HS-27A (cell line): ENCODE data around the gene ZNF224.
A peak's percentile ranks its signal among the peaks of the same experiment; 100 is the strongest.
"Not testable (repeated sequence)": the region's sequence is repeated elsewhere in the genome, so short reads cannot be mapped to it uniquely, and the experiment has no call there.

ENCODE experiments used
- DNase-seq: peaks from one replicate; pipeline ENCODE4 v3.0.0-alpha.2; 2012; ENCODE audit warnings: low read depth, missing footprints

ZNF224 gene

GRCh38 chr19:44093931-44094765 lies at the start of gene ZNF224:
Gene ZNF224 (plus strand): TSS chr19:44094361. CDS start chr19:44097874, 3,513 bp downstream.
- DNase-seq = peak; percentile 88

- DNase-seq = no peak
These were observed 43.2 kb upstream of the ZNF224 start for GRCh38 chr19:44050740-44051649.

- peak; percentile 91 for DNase-seq
These were observed 42.3 kb upstream of the ZNF224 start, which contains the start of gene ZNF223 for GRCh38 chr19:44051650-44052402. Gene ZNF223 (plus strand): TSS chr19:44052036. CDS start chr19:44055177, 3,141 bp downstream.

GRCh38 chr19:44055870-44056269 lies 38.3 kb upstream of the ZNF224 start:
- DNase-seq = no peak

- DNase-seq = no peak
These were observed 34.9 kb upstream of the ZNF224 start for GRCh38 chr19:44059229-44059628.

GRCh38 chr19:44061038-44061437 lies 33.1 kb upstream of the ZNF224 start:
- DNase-seq = no peak

GRCh38 chr19:44066305-44066704 lies 27.9 kb upstream of the ZNF224 start:
- DNase-seq = no peak

- DNase-seq = no peak
These were observed 24.7 kb upstream of the ZNF224 start for GRCh38 chr19:44069415-44069814.

- DNase-seq = peak; percentile 80
These were observed 22.2 kb upstream of the ZNF224 start, which contains the start of gene ZNF284 for GRCh38 chr19:44071824-44072542. Gene ZNF284 (plus strand): TSS chr19:44072159. CDS start chr19:44076390, 4,231 bp downstream.

GRCh38 chr19:44072543-44073401 lies 21.4 kb upstream of the ZNF224 start:
- no peak for DNase-seq

- no peak for DNase-seq
These were observed 17.8 kb upstream of the ZNF224 start for GRCh38 chr19:44076325-44076724.

GRCh38 chr19:44092108-44092507 lies 2.1 kb upstream of the ZNF224 start:
- no peak for DNase-seq

- no peak for DNase-seq
These were observed 13.6 kb downstream of the ZNF224 start for GRCh38 chr19:44107751-44108150.

- no peak for DNase-seq
These were observed 15.3 kb downstream of the ZNF224 start for GRCh38 chr19:44109458-44109857.

GRCh38 chr19:44111910-44112463 lies 17.8 kb downstream of the ZNF224 start:
- no peak for DNase-seq

GRCh38 chr19:44112802-44113137 lies 18.6 kb downstream of the ZNF224 start:
- DNase-seq = no peak

GRCh38 chr19:44113138-44113783 lies 19.1 kb downstream of the ZNF224 start, which contains the start of gene ZNF225:
Gene ZNF225 (plus strand): TSS chr19:44113399. CDS start chr19:44115828, 2,429 bp downstream.
- DNase-seq = peak; percentile 99

GRCh38 chr19:44113784-44114390 lies 19.7 kb downstream of the ZNF224 start:
- no peak for DNase-seq

- DNase-seq = not testable (repeated sequence)
These were observed 27.0 kb downstream of the ZNF224 start for GRCh38 chr19:44121162-44121561.
